ENCODE data around the gene PARVB. TPM values are rescaled to one million over a fixed set of nuclear protein-coding genes. Genes with fewer than 3 reads are reported as not detected.
A peak's percentile ranks its signal among the peaks of the same experiment; 100 is the strongest.

The PARVB gene
- total and polyA plus RNA-seq, 9 donors, result 12.3 to 62.9 (median 39.1) TPM

DNA sequence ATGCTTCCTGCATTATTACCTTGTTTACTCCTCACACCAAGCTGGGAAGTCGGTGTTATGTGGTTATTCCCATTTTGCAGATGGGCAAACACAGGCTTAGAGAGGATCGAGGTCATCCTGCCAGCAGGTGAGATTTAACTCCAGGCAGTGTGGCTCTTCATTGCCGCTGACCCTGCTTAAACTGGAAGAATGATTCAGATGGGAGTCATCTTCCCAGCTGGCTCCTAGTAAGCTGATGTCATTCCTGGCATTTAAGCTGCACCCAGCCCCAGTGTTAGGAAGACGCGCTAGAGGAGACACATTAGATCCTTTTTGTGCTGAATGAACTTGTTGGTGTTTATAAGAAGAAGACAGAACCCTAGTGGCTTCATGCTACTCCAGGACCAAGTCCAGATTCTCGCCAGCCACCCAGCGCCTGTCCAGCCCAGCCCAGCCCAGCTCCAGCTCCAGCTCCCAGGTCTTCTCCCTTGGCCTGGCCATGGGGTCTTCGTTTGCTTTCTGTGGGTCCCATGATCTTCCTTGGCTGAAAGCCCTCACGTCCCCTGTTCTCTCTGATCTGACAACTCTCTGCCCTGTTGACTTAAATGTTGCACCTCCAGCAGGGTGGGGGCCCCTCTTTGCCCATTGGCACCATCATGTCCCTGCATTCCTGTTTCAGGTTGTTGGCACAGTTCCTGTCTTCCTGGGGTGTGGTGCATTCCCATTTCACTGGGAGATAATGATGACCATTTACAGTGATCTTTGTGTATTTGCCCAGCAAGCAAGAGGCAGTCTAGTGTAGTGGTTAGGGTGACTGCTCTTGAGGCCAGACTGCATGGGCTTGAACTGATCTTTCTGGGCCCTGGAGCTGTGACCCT is 13.6 kb downstream of the PARVB start:
- H3K27ac ChIP-seq, result peak overlapping the region in 1 of 2 donors; percentile 19
- 42 to 48% (median 45%) methylated on average over 9 of the region's 9 CpGs for WGBS, 3 donors
- H3K27me3 ChIP-seq, result no peaks in the 10 kb centered on the region
- no peaks in the 10 kb centered on the region for H3K9me3 ChIP-seq
- no peak overlapping the region for H3K4me3 ChIP-seq
- TF ChIP-seq, protein P1, sequence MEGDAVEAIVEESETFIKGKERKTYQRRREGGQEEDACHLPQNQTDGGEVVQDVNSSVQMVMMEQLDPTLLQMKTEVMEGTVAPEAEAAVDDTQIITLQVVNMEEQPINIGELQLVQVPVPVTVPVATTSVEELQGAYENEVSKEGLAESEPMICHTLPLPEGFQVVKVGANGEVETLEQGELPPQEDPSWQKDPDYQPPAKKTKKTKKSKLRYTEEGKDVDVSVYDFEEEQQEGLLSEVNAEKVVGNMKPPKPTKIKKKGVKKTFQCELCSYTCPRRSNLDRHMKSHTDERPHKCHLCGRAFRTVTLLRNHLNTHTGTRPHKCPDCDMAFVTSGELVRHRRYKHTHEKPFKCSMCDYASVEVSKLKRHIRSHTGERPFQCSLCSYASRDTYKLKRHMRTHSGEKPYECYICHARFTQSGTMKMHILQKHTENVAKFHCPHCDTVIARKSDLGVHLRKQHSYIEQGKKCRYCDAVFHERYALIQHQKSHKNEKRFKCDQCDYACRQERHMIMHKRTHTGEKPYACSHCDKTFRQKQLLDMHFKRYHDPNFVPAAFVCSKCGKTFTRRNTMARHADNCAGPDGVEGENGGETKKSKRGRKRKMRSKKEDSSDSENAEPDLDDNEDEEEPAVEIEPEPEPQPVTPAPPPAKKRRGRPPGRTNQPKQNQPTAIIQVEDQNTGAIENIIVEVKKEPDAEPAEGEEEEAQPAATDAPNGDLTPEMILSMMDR (IDR thresholded peaks at IDR 0.05), result no peak
- TF ChIP-seq EP300 (IDR thresholded peaks at IDR 0.05) (no peak), POLR2A (IDR thresholded peaks at IDR 0.05) (no peak)
- H3K4me1 ChIP-seq (ENCODE audit: insufficient read depth), result peaks cover 8% of the 10 kb centered on the region
- intact Hi-C loops (cut with DNase I), result no loop called here
- no peaks in the 10 kb centered on the region for H3K36me3 ChIP-seq
- DNase-seq, result peak in 4 of 5 donors; percentile 44 to 70 (median 62)

DNA sequence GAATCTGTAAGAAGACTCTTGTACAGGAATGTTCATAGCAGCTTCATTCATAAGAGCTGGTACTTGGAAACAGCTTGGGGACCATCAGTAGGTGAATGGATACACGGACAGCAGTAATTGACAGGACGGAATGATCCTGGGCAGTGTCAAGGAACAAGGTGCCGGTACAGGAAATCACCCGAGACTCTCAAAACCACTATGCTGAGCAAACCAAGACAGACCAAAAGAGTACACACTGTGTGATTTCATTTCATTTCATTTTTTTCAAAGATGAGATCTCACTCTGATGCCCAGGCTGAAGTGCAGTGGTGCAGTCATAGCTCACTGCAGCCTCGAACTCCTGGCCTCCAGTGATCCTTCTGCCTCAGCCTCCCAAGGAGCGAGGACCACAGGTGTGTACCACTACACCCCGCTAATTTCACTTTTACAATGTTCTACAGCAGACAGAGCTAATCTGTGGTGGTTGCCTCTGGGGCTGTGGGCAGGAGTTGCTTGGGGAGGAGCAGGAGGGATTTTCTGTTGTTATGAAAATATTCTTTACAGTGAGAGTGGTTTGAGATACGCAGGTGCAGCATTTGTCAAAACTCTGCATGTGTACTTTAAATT is 15.6 kb downstream of the PARVB start:
- intact Hi-C loops (cut with DNase I), result no loop called here
- H3K4me1 ChIP-seq (ENCODE audit: insufficient read depth), result peaks cover 9% of the 10 kb centered on the region
- H3K36me3 ChIP-seq, result no peaks in the 10 kb centered on the region
- no peaks in the 10 kb centered on the region for H3K27me3 ChIP-seq
- DNase-seq, result no peak
- no peak overlapping the region for H3K27ac ChIP-seq
- 94 to 96% (median 96%) methylated on average over 8 of the region's 8 CpGs for WGBS, 3 donors
- TF ChIP-seq POLR2A (IDR thresholded peaks at IDR 0.05) (no peak), EP300 (IDR thresholded peaks at IDR 0.05) (no peak)
- TF ChIP-seq, protein P1 (IDR thresholded peaks at IDR 0.05), result no peak
- H3K9me3 ChIP-seq, result no peaks in the 10 kb centered on the region
- H3K4me3 ChIP-seq, result no peak overlapping the region

DNA sequence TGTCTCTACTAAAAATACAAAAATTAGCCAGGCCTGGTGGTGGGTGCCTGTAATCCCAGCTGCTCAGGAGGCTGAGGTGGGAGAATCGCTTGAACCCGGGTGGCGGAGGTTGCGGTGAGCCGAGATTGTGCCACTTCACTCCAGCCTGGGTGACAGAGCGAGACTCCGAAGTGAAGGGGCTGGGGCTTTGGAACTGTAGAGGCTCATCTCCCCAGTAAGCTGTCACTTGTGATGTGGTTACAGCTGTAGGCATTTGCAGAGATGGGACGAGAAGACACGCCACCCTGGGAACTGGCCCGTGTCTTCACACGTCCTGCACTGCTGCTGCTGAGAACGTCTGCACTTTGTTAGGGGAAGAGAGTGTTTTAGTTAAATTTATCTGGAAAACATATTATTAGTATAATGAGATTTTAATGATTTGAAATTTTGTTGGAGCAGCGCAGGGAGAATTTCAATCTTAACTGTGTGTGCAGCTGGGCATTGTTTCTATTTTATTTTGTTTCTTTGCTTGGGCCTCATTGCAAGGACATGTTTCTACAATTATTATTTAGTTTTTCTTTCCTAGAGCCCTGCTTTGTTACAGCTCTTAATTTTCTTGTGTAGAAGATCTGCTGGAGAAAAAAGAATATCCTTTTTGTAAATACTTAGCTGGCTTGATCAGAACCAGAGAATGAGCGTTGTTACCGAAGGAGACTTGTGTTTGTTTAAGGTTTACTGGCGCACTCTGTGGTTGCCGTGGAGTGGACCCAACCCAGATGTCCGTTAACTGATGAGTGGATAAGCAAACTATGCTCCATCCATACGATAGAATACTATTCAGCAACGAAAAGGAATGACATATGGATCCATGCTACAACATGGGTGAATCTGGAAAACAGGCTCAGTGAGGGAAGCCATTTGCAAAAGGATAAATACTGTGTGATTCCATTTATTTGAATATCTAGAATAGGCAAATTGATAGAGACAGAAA is 18.4 kb downstream of the PARVB start:
- intact Hi-C loops (cut with DNase I), result no loop called here
- Histone ChIP-seq H3K4me1 (ENCODE audit: insufficient read depth) (peaks cover 10% of the 10 kb centered on the region), H3K36me3 (no peaks in the 10 kb centered on the region), H3K27ac (peak overlapping the region in 1 of 2 donors; percentile 2), H3K4me3 (no peak overlapping the region), H3K27me3 (no peaks in the 10 kb centered on the region), H3K9me3 (no peaks in the 10 kb centered on the region)
- no peak for TF ChIP-seq POLR2A (IDR thresholded peaks at IDR 0.05)
- TF ChIP-seq, protein P1 (IDR thresholded peaks at IDR 0.05), result no peak
- no peak for DNase-seq
- 46 to 71% (median 56%) methylated on average over 20 of the region's 20 CpGs for WGBS, 3 donors

DNA sequence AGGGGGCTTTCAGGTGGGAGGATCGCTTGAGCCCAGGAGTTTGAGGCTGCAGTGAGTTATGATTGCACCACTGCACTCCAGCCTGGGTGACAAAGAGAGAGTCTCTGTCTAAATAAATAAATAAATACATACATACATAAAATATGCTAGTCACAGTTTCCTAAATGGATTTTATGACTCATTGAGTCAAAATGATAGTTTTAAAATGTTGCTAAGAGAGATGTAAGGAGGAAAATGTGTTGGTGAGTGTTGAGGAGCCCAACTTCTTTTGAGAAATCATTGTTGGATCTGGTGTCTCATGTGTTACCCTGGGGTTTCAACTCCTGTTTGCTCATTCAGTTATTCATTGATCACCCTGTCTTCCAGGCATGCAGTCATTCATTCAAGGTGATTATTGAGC is 21.0 kb downstream of the PARVB start:
- H3K4me1 ChIP-seq (ENCODE audit: insufficient read depth), result peaks cover 12% of the 10 kb centered on the region
- no peaks in the 10 kb centered on the region for H3K27me3 ChIP-seq
- H3K36me3 ChIP-seq, result no peaks in the 10 kb centered on the region
- intact Hi-C loops (cut with DNase I), result no loop called here
- H3K27ac ChIP-seq, result no peak overlapping the region
- WGBS, 3 donors, result 97 to 100% (median 100%) methylated on average over 1 of the region's 1 CpG
- TF ChIP-seq POLR2A (IDR thresholded peaks at IDR 0.05), result no peak
- TF ChIP-seq EP300 (IDR thresholded peaks at IDR 0.05), result no peak
- TF ChIP-seq, protein P1 (IDR thresholded peaks at IDR 0.05), result no peak
- DNase-seq, result no peak
- H3K9me3 ChIP-seq, result no peaks in the 10 kb centered on the region
- H3K4me3 ChIP-seq, result no peak overlapping the region
